Gastrocnemius medialis (tissue), 4 donors: Measurements from ENCODE around the gene LURAP1L. TPM values are rescaled to one million over a fixed set of nuclear protein-coding genes. Genes with fewer than 3 reads are reported as not detected.

Experiments
- ATAC-seq, 2 donors: fragments of 150-250 bp; one replicate each; pipeline ENCODE4 v1.9.1; 2016
- DNase-seq, 2 donors: peaks; one replicate each; pipeline ENCODE4 v3.0.0-alpha.2; 2019
- H3K27ac ChIP-seq, 4 donors: fragments of 200-600 bp; sonication (generic); 1 replicate in 1 of 4; 2 replicates in 3 of 4; pipeline ENCODE4 v1.5.1; 2016 to 2018; ENCODE audit warnings: mild to moderate bottlenecking in 2 of 4, moderate library complexity in 1 of 4
- H3K27me3 ChIP-seq, 3 donors: fragments of 200-600 bp; sonication (generic) in 2 of 3; 1 replicate in 1 of 3; 2 replicates in 2 of 3; pipeline versions ENCODE4 v1.5.1 to v1.6.0; 2016 to 2019; ENCODE audit warnings: mild to moderate bottlenecking in 1 of 3, moderate library complexity in 1 of 3
- H3K36me3 ChIP-seq, 2 donors: fragments of 200-600 bp; sonication (generic) in 1 of 2; one replicate each; pipeline ENCODE4 v1.5.1; 2017 to 2018
- H3K4me1 ChIP-seq, 2 donors: fragments of 200-600 bp; sonication (generic) in 1 of 2; one replicate each; pipeline ENCODE4 v1.5.1; 2016 to 2017; ENCODE audit warnings: mild to moderate bottlenecking in 2 of 2
- H3K4me3 ChIP-seq, 4 donors: fragments of 200-600 bp; sonication (generic) in 3 of 4; 1 replicate in 1 of 4; 2 replicates in 3 of 4; pipeline ENCODE4 v1.5.1; 2016 to 2019; ENCODE audit warnings: mild to moderate bottlenecking in 2 of 4
- H3K9me3 ChIP-seq, 3 donors: fragments of 200-600 bp; sonication (generic) in 2 of 3; 1 replicate in 1 of 3; 2 replicates in 2 of 3; pipeline ENCODE4 v1.5.1; 2016 to 2019
- CTCF ChIP-seq, 5 experiments: fragments of 450-650 bp in 3 of 5; fragments of 200-600 bp in 2 of 5; sonication (generic) in 2 of 5; IDR thresholded peaks in 4 of 5; conservative IDR thresholded peaks in 1 of 5; 1 replicate in 4 of 5; 2 replicates in 1 of 5; pipeline ENCODE4 v1.5.1; 2016 to 2019; ENCODE audit warnings: antibody characterized with exemption in 5 of 5, mild to moderate bottlenecking in 3 of 5, moderate library complexity in 3 of 5
- POLR2A ChIP-seq, 2 donors: fragments of 450-650 bp; IDR thresholded peaks; one replicate each; pipeline ENCODE4 v1.6.1; 2017; ENCODE audit warnings: antibody characterized with exemption in 2 of 2, mild to moderate bottlenecking in 2 of 2, moderate library complexity in 2 of 2
- in situ Hi-C, 4 donors: fragments of 200-750 bp; cut with MboI; loops; one replicate each; pipeline versions ENCODE4 v1.15.0 to v1.8.0; 2017; ENCODE audit warnings: low sequenced_read_pairs in 4 of 4
- intact Hi-C: fragments of 100-400 bp; cut with DNase I; formaldehyde crosslinking; loops from one replicate; pipeline ENCODE4 v1.15.1; 2023; ENCODE audit warnings: low total_unique reads
- total RNA-seq, 4 donors: library from RNA; depleted of rRNA; stranded (reverse); fragments of >200 nt; gene quantifications; one replicate each; pipeline versions ENCODE4 v1.1.0 to v1.2.3, GENCODE V29; 2016

LURAP1L gene
- total RNA-seq, 4 donors from 2014 or later = 0.75 to 2.3 (median 2.0) TPM

GRCh38 chr9:12854221-12854620, 79.4 kb downstream of the LURAP1L start:
- no peak overlapping the region for H3K4me3 ChIP-seq
- ATAC-seq = no peak
- DNase-seq = no peak
- no peaks in the 10 kb centered on the region for H3K4me1 ChIP-seq
- in situ Hi-C loops = no loop called here
- H3K9me3 ChIP-seq = no peaks in the 10 kb centered on the region
- no peaks in the 10 kb centered on the region for H3K36me3 ChIP-seq
- no peak for TF ChIP-seq CTCF (IDR thresholded peaks at IDR 0.05 in 4 of 5, conservative IDR thresholded peaks at IDR 0.05 in 1 of 5)
- TF ChIP-seq POLR2A (IDR thresholded peaks at IDR 0.05) = no peak
- H3K27ac ChIP-seq = no peak overlapping the region
- H3K27me3 ChIP-seq = no peaks in the 10 kb centered on the region
- intact Hi-C loops = no loop called here

GRCh38 chr9:12855066-12855465, 80.2 kb downstream of the LURAP1L start:
- intact Hi-C loops = no loop called here
- TF ChIP-seq CTCF (IDR thresholded peaks at IDR 0.05 in 4 of 5, conservative IDR thresholded peaks at IDR 0.05 in 1 of 5) (no peak), POLR2A (IDR thresholded peaks at IDR 0.05) (no peak)
- H3K27ac ChIP-seq = no peak overlapping the region
- no peaks in the 10 kb centered on the region for H3K36me3 ChIP-seq
- no peaks in the 10 kb centered on the region for H3K27me3 ChIP-seq
- no peaks in the 10 kb centered on the region for H3K9me3 ChIP-seq
- in situ Hi-C loops = no loop called here
- no peak for DNase-seq
- no peak for ATAC-seq
- H3K4me3 ChIP-seq = no peak overlapping the region
- H3K4me1 ChIP-seq = no peaks in the 10 kb centered on the region

GRCh38 chr9:12856603-12857002, 81.8 kb downstream of the LURAP1L start:
- in situ Hi-C loops (no loop called here), intact Hi-C loops (no loop called here)
- TF ChIP-seq CTCF (IDR thresholded peaks at IDR 0.05 in 4 of 5, conservative IDR thresholded peaks at IDR 0.05 in 1 of 5) (no peak), POLR2A (IDR thresholded peaks at IDR 0.05) (no peak)

GRCh38 chr9:12859704-12860251, 85.0 kb downstream of the LURAP1L start:
- ATAC-seq = no peak
- in situ Hi-C loops = no loop called here
- no peaks in the 10 kb centered on the region for H3K36me3 ChIP-seq
- intact Hi-C loops = no loop called here
- peaks cover 0 to 4% of the 10 kb centered on the region in 2 donors for H3K4me1 ChIP-seq
- no peak overlapping the region for H3K27ac ChIP-seq
- DNase-seq = no peak
- no peak overlapping the region for H3K4me3 ChIP-seq
- no peaks in the 10 kb centered on the region for H3K9me3 ChIP-seq
- TF ChIP-seq POLR2A (IDR thresholded peaks at IDR 0.05) (no peak), CTCF (IDR thresholded peaks at IDR 0.05 in 4 of 5, conservative IDR thresholded peaks at IDR 0.05 in 1 of 5) (no peak)
- no peaks in the 10 kb centered on the region for H3K27me3 ChIP-seq

More at GRCh38 chr9:12856603-12857002, 81.8 kb downstream of the LURAP1L start:
- Histone ChIP-seq H3K9me3 (no peaks in the 10 kb centered on the region), H3K27ac (no peak overlapping the region), H3K4me3 (no peak overlapping the region), H3K36me3 (no peaks in the 10 kb centered on the region), H3K4me1 (no peaks in the 10 kb centered on the region), H3K27me3 (no peaks in the 10 kb centered on the region)
- ATAC-seq (no peak), DNase-seq (no peak)

- TF ChIP-seq POLR2A (IDR thresholded peaks at IDR 0.05) = no peak
- no peak for TF ChIP-seq CTCF (IDR thresholded peaks at IDR 0.05 in 4 of 5, conservative IDR thresholded peaks at IDR 0.05 in 1 of 5)
- H3K27ac ChIP-seq = no peak overlapping the region
- DNase-seq (no peak), ATAC-seq (no peak)
- no peaks in the 10 kb centered on the region for H3K9me3 ChIP-seq
- H3K4me1 ChIP-seq = peaks cover 0 to 4% of the 10 kb centered on the region in 2 donors
- intact Hi-C loops (no loop called here), in situ Hi-C loops (no loop called here)
- no peaks in the 10 kb centered on the region for H3K27me3 ChIP-seq
- H3K4me3 ChIP-seq = no peak overlapping the region
- H3K36me3 ChIP-seq = no peaks in the 10 kb centered on the region
Measured at GRCh38 chr9:12860998-12861397, 86.2 kb downstream of the LURAP1L start.
